HG03064 (cell line): ENCODE measurements around the gene RASGRF1.

Experiments used
- ATAC-seq: cut with Tn5 transposase; IDR thresholded peaks from one replicate; pipeline ENCODE4 v1.9.1; 2021; ENCODE audit warnings: low read depth; ENCODE audit not compliant: unreplicated experiment

Gene RASGRF1

DNA sequence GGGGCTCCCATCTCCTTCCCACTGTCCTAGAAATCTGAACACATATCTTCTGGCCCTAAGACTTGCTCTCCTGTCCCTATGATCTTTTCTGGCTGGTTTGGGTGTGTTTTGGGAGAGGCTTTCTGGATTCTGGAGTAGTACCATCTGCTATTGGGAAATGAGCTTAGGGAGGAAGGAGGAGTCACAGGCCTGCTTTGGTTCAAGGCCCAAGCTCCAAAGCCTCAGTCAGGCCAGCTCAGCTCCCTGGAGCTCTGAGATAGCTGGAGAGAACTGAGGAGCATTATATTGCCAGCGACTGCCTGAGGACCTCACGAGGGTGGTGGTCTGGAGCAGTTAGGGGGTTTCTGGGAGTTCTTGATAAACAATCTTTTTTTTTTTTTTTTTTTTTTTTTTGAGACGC lies 18.7 kb downstream of the RASGRF1 start:
- no peak for ATAC-seq

DNA sequence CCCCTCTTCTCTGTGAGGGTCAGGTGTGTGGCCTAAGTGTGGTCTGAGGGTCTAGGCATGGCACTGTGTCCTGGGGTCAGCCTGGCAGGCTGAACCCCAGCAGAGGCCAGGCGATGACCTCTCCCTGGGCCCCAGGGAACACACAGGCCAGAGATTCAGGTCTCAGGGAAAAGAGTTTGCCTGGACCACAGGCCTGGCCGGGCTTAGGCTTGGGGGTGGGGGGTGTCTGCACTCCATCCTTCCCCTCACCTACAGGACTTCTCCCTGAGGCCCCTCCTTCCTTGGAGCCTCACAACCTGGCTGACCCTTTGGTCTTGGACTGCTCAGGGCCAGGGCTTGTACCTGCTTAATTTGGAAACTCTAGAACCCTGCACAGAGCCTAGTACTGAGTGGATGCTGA lies 21.8 kb downstream of the RASGRF1 start:
- ATAC-seq = no peak

DNA sequence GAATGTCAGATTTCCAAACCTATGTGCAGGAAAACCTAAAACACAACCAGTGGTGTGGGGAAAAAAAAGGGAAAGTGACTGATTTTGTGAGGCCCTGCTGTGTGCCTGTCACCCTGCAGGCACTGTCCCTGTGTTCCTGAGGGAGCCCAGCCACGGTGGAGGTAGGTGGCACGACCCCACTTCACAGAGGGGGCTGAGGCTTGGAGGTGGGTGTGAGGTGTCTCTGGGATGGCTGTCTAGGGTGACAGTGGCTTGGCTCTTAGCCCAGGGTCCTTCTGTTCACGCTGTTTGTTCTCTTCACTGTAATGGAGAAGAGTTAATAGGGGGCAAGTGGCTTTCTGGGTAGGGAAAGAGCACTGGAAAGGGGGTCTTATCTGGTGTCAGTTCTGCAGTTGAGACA lies 22.6 kb downstream of the RASGRF1 start:
- ATAC-seq = no peak

DNA sequence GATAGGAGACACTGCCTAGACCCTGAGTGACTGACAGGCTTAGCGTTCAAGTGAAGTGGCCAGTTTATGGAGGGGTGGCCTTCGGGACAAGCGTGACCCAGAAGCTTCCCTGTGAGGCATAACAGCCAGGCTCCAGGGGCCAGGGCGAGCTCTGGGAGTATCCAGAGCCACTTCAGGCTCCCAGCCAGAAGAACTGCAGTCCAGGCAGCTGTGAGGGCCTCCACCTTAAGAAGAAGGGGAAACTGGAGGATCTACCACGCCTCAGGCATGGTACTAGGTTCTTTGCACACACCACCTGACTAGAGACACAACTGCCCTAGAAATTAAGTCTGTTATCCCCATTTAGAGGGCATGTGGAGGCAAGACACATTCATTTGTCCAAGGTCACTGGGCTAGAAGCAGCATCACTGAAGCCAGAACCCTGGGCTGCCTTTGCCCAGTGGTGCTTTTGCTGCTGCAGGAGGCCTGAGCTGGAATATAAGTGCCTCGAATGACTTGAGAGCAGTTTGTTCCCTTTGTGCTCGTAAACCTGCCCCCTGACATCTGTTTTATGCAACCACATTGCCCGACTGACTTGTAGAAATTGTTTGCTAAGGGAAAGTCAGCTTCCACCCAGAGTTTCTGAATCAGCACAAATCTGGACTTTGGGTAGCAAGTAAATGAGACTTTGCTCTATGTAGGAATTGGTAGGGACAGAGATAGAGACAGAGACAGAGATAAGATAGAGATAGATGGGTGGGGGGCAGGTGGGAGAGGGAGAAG lies 23.3 kb downstream of the RASGRF1 start:
- ATAC-seq = no peak

DNA sequence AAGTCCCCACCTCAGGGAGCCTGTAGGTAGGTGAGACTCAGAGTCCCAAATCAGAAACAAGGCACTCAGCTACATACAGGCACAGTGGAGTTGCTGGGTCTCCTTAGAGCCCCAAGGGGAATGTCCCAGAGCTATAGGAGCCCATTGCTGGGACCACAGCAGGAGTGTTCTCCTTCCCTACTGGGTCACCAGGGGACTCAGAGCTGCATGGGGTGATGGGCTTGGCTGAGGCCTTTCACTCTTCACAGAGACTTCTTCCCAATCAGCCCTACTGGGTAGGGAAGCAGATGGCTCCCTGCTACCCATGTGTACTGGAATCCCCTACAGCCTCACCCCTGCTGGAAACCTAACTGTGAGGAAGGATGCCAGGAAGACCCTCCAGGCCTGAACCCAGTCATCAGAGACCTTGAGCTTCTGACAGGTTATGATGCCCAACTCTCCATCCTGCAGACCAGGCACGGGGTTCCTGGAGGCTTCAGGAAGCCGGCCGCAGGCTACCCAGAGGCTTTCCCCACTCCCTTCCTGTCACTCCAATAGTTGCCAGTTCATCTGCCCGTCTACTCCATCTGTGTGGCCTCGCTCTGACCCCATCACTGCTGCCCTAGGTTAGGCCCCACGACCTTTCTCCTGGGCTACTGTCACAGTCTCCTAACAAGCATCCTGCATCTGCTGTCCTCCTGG lies 24.0 kb downstream of the RASGRF1 start:
- ATAC-seq = no peak

DNA sequence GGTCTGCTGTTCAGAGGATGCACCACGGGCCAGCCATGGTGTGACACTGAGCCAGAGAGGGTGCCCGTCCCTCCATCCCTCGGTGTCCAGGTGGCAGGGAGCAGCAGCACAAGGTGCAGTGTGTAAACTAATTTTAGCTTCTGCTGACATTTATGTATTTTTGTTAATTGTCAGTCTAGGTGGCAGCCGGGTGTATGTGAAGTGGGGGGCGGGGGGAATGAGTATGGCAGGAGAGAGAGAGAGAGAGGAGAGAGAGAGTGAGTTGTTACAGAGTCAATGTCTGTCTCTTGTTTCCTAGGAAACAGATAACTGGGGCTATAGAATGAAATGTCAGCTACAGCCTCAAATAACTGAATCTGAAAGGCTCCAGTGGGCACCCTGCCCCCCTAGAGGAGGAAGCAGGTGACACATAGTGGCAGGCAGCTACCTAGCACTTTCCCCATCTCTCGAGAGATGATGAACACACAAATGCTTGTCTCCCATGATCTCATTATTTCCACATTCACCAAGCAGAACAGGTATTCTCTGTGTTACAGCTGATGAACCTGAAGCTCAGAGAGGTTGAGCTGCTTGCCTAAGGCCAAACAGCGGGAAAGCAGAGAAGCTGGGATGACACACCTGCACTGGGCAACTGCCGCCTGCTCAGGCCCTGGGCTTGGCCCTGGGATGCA lies 24.7 kb downstream of the RASGRF1 start:
- no peak for ATAC-seq

DNA sequence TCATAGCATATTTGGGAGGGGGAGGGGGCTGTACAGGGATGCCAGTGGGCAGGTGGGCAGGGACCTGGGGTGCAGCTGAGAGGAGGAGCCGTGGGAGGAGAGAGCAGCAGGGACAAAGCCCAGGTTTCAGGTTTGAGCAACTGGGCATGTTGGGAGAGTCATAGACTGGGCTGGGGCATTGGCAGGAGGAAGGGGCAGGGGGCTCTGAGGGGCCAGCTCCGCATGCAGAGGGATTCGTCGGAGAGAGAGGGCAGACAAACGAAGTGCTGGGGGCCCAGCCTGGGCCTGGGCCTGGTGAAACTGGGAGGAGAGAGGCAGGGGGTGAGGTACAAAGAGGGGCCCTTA lies 25.2 kb downstream of the RASGRF1 start:
- ATAC-seq = no peak

DNA sequence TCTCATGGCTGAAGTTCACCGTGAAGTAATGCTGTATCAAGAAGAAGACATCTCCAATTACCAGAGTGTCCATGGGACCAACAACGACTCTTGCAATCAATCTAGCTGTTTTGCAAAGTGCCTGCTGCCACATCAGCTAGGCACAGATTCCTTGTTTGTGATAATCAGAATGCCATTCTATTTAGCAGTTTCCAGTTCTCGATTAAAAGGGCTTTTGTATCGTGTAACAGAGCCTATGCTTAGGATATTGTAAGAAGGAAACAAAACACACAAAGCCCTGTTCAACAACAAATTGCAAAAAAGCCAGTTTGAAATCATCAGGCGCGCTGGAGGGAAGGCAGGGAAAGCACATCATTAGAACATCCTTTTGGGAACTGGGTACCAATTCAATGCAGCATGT lies 26.1 kb downstream of the RASGRF1 start:
- ATAC-seq = no peak

DNA sequence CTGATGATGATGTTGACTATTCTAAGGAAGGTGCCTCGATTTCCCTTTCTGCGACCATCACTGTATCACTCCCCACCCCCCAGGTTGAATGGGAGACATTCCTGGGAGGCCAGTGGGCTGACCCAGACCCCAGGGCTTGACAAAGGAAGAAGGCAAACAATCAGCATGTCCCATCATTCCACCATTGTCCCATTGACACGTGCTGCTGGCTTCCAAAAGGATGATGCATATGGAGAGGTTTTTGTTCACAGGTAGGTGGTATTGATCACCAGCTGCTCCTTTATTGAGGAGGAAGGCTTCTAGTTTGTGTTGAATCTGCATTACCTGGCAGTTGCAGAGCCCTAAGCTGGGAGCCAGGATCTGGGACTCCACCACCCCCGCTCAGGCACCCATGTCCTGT lies 30.4 kb downstream of the RASGRF1 start:
- no peak for ATAC-seq

DNA sequence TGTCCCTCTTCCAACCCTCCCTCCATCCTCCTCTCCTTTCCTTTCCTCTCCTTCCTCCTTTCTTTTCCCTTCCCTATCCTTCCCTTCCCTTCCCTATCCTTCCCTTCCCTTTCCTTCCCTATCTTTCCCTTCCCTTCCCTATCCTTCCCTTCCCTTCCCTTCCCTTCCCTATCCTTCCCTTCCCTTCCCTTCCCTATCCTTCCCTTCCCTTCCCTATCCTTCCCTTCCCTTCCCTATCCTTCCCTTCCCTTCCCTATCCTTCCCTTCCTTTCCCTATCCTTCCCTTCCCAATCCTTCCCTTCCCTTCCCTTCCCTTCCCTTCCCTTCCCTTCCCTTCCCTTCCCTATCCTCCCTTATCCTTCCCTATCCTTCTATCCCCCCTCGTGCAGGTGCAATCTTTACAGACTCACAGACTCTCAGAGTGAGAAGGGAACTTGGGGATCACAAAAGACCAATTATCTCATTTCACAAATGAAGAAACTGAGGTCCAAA lies 31.5 kb downstream of the RASGRF1 start:
- ATAC-seq = no peak

DNA sequence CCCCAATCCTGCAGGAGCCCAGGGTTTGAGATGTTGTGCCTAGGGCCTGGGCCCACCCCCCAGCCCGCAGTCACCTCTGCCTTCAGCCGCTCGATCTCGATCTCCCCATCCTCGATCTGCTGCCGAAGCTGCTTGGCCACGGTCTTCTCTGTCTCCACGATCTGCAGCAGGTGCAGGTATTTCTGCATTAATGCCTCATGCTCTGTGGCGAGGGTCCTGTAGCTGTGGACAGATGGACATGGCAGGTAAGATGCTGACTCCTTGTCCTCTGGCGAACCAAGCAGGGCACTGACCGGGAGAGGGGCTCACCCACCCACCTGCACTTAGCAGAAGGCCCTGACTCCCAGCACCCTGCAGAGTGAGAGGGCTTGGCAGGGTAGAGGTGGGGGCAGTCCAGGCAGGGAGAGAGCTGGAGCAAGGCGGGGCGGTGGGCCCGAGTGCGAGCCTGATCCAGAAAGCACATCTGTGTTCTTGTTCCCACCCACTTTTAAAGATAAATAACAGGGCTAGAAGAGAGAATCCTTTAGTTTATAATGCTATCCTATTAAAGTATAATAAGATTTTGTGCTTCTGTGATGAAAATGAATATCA lies 32.2 kb downstream of the RASGRF1 start:
- no peak for ATAC-seq

DNA sequence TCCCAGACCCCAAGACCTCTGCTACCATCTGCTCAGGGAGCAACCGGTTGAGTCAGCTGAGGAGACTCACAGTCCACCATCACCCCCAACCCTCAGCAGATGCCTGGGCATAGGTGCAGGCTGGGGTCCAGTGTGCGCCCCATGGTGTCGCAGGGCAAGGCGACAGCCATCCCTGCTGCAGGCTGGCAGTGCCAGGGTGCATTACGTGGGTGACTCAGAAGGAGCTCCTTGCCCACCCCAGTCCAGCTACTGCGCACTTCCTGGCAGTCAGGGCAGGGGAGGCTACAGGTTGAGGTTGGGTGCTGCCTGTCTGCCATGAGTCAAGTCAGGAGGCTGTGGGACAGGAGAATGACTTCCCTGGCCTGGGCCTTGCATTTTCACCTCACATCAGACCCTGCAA lies 33.5 kb downstream of the RASGRF1 start:
- ATAC-seq = no peak

DNA sequence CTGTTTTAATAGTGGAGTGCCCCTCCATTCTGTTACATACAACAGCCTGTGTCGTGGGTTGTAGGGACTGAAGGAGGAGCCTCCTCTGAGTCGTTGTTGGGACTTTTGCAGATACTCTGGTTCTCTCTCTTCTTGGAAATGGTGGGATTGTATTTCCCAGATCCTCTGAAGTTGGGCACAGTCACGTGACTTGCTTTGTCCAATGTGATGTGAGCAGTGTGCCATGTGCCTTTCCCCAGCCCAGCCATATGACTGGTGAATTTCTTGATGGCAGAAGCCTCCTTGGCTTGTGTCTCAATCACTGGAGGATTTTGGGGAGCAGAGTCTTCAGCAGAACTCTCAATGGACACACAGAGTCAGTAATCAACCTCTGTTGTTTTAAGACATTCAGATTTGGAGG lies 36.2 kb downstream of the RASGRF1 start:
- no peak for ATAC-seq

DNA sequence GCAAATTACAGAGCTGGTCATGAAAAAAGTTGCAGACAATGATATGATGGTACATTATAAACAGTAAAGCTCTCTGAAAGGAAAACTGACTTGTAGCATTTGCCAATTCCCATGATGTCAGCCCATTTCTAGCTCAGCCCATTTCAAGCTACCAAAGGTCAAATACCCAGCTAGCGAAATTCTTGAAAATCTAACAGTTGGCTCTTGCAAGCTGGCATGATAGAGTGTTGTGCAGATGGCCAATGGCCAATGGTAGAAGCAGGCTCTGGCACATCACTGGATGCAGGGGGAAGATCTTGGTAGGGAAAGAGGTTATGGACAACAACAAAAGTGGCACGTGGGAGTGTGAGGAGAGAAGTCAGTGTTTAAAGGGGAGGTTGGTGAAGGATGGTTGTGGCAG lies 36.7 kb downstream of the RASGRF1 start:
- no peak for ATAC-seq

DNA sequence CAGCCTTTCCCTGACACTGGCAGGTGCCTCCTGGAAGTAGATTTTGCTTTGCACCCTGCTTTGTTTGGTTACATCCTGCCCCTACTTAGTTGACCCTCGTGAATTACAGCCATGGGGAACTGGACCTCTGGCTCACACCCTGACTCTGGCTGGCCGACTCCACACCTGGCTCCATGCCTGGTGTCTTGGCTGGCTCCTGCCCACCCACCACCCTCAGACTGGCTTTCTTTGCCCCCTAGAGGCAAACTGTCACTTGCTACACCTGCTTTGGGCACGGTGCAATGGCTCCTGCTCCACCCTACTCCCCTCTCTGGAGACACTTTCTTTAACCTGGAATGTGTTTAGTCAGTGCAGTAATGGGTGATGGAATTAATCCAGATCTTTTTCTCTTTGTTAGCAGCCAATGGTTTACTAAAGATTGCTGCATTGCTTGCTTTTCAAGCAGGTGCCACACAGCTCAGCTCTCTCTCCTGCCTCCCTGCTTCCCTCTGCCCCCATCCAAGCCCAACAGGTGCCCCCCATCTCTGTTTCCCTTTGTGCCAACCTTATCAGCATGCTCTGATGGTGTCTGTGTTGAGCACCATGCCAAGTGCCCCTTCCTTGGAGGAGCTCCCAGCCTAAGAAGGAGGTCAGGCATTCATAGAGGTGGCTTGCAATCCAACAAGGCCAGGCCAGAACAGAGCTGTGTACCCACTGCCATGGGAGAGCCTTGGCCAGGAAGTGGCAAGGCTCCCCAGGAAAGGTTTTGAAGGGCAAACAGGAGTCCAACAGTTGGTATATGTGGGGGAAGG lies 38.4 kb downstream of the RASGRF1 start:
- no peak for ATAC-seq

DNA sequence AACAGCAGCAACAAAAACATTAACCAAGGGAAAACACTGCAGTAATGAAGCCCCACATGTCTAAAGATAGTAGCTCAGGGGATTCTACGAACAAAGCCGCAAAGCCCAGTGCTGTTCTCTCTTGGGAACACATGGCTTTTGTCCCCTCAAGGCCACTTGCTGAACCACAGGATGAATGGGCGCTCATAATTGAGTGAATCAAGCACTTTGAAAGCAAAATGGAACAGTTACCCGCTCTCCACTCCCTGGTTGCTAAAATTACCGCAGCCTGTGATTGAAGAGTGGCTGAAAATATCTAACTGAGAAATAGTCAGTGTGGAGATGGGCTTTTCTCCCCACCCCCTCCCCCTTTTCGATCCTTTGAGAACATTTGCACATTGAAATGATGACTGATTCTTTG lies 39.6 kb downstream of the RASGRF1 start:
- ATAC-seq = no peak

DNA sequence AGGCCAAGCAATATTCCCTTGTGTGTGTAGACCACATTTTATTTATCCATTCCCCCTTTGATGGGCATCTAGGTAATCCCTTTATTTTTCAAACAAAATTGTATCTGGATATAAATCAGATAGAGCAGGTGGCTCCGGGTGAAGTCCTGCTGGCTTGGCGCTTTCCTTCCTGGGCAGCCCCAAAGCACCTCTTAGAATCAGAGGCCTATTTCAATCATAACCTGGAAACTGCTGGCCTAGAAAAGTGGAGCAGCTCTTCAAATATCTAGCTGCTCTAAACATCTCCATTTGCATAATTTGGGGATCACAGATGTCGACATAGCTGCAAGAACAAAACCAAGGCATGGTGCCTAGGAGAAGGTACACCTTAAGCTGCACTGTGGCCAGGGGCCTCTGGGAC lies 40.2 kb downstream of the RASGRF1 start:
- no peak for ATAC-seq

DNA sequence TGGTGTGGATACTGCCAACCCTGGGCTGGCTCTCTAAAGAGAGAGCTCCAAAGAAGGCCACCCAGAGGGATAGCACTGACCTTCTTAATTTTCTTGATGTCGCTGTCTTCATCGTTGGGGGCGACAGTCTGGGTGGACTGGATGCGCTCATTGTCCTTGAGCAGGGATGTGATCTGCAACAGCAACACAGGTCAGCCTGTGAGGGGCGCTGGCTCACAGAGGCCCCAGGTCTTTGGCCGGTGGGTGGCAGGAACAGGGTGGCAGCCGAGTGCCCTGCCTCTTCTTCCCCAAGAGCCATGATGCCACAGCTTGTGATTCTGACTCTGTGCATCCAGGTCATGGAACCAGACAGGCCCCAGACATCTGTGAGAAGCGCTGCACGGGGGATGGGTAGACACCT lies 41.2 kb downstream of the RASGRF1 start:
- ATAC-seq = no peak

DNA sequence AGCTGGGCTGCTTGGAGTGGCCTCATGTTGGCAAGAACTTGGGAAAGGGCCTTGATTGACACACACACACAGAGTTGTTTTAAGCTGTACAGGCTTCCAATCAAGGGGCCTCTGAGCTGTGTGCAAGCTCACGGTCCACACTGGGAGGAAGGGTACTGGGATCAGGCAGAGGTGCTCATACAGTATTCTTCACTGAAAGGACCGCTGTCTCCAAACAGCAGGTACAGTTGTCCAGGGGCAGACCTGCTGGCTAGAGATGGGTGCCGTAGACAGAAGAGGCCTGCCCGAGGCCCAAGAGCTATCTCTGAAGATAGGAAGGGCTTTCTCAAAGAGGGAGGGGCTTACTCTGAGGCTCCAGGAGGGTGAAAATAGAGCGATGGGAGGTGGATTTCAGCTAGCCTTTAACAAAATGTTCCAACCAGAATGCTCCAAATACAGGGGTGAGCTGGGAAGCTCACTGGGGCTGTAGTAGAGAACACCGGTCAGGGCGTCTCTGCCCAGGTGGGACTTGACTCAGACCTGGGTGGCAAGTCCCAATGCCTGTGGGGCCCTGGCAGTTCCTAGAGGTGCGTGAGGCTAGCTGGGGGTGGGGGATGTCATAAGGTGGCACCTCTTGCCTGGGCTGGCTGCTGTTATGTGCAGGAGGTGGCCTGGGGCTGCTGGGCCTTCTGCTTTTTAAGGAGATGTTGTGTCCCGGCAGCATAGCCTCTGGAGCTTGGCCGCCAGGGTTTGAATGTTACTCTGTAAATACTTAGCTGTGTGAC lies 42.7 kb downstream of the RASGRF1 start:
- no peak for ATAC-seq
